Activated CD4-positive, CD25-positive, alpha-beta regulatory T cell (primary cell): ENCODE measurements around the gene GOLGA8M.
"Not testable (repeated sequence)": the region's sequence is repeated elsewhere in the genome, so short reads cannot be mapped to it uniquely, and the experiment has no call there.

Experiments
- DNase-seq, 4 experiments: peaks; one replicate each; lab custom pipeline; 2025; lab: John Stamatoyannopoulos, UW

GOLGA8M gene, protein sequence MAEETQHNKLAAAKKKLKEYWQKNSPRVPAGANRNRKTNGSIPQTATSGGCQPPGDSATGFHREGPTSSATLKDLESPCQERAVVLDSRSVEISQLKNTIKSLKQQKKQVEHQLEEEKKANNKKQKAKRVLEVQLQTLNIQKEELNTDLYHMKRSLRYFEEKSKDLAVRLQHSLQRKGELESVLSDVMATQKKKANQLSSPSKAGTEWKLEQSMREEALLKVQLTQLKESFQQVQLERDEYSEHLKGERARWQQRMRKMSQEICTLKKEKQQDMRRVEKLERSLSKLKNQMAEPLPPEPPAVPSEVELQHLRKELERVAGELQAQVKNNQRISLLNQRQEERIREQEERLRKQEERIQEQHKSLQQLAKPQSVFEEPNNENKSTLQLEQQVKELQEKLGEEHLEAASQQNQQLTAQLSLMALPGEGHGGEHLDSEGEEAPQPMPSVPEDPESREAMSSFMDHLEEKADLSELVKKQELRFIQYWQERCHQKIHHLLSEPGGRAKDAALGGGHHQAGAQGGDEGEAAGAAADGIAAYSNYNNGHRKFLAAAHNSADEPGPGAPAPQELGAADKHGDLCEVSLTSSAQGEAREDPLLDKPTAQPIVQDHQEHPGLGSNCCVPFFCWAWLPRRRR

GRCh38 chr15:28712270-28712669 lies at the start of gene GOLGA8M:
Gene GOLGA8M, minus strand, starts transcription at chr15:28712421. Its CDS starts 98 bp downstream, at chr15:28712323.
- DNase-seq = not testable (repeated sequence)

- DNase-seq = not testable (repeated sequence)
Observed at GRCh38 chr15:28742890-28743289, 30.7 kb upstream of the GOLGA8M start.

DNA sequence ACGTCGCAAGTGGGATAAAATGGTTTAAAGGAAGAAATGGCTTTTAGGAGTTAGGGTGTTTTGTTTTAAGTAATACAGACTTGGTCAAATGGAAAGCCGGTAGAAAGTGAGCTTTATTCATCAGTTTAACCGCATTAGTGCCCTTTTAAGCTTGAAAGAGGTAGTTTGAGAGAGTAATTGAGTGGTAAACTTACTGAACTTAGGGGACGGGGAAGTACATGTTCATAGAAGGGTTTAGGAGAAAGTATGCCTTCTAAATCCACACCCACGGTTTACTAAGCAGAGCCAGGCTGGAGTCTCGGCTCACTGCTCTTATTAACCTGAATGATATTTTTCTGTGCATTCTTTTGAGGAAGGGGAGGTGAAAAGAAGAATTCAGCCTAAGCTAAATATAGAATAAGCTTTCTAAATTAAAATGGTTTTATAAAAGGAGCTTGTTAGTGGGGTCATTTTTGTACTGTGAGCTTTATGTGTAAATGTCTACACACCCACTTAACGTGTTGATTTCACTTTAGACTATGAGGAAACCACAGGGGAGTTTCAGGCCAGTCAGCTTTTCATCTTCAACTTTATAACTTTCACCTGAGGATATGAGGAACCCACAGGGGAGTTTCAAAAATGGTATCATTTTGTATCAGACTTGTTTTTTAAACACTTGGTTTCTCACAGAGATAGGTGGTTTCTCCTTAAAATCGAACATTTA lies 26.5 kb upstream of the GOLGA8M start:
- not testable (repeated sequence) for DNase-seq

DNA sequence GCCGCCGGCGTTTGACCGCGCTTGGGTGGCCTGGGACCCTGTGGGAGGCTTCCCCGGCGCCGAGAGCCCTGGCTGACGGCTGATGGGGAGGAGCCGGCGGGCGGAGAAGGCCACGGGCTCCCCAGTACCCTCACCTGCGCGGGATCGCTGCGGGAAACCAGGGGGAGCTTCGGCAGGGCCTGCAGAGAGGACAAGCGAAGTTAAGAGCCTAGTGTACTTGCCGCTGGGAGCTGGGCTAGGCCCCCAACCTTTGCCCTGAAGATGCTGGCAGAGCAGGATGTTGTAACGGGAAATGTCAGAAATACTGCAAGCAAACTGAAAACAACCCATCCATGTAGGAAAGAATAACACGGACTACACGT lies 26.0 kb upstream of the GOLGA8M start:
- DNase-seq = not testable (repeated sequence)

DNA sequence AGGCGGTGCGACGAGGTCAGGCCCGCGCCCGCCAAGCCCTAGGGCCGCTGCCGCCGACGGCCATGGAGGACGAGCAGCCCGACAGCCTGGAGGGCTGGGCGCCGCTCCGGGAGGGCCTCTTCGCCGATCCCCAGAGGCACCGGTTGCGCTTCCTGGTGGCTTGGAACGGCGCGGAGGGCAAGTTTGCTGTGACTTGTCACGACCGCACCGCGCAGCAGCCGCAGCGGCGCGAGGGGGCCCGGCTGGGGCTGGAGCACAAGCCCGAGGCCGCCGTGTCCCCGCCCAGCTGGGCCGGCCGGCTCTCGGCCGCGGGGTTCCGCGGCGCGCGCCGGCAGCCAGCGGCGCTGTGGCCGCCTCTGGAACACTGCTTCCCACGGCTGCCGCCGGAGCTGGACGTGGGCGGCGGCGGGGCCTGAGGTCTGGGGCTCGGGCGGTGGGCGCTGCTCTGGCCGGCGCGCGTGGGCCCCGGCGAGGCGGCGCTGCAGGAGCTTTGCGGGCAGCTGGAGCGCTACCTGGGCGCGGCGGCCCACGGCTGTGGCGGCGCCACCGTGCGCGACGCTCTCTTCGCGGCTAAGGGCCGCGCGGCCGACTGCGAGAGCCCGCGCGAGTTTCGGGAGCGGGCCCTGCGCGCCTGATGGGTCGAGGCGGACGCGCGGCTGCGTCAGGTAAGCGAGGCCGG lies 25.4 kb upstream of the GOLGA8M start:
- DNase-seq = peak in 2 of 4 experiments; percentile 14 to 26

GRCh38 chr15:28728061-28728460 lies 15.8 kb upstream of the GOLGA8M start:
- not testable (repeated sequence) for DNase-seq

DNA sequence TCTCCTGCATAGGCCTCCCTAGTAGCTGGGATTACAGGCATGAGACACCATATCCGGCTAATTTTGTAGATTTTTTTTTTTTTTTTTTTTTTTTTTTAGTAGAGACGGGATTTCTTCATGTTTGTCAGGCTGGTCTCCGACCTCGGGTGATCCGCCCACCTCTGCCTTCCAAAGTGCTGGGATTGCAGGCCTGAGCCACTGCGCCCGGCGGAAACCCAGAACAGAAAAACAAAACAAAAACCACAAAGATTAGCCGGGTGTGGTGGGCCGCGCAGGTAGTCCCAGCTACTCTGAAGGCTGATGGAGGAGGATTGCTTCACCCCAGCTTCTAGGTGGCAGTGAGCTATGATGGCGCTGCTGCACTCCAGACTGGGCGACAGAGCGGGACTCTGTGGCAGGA lies 14.8 kb upstream of the GOLGA8M start:
- DNase-seq = not testable (repeated sequence)

GRCh38 chr15:28726102-28726501 lies 13.9 kb upstream of the GOLGA8M start:
- DNase-seq = no peak

DNA sequence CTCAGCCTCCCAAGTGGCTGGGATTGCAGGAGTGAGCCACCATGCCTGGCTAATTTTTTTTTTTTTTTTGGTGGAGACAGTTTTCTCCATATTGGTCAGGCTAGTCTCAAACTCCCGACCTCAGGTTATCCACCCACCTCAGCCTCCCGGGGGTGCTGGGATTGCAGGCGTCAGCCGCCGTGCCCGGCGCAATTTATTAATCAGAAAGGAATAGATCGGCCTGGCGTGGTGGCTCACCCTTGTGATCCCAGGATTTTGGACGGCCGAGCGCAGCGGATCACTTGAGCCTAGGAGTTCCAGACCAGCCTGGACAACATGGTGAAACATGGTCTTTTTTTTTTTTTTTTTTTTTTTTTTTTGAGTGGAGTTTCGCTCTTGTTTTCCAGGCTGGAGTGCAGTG lies 13.3 kb upstream of the GOLGA8M start:
- DNase-seq = no peak

DNA sequence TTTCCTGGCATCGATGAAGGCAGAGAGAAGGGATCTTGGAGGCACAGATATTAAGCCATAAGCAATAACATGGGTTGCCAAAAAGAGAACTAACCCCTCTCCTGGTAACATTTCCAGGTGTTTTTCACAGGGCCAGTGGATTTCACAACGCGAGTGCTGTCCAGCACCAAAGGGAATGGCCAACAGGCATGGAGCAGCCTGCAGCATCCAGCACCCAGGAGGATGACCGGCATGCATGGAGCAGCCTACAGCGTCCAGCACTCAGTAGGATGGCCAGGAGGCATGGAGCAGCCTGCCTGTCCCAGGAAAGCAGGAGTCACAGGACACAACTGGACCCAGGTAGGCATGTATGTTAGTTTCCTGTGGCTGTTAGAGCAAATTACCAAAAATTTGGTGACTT lies 11.8 kb upstream of the GOLGA8M start:
- DNase-seq = not testable (repeated sequence)

GRCh38 chr15:28719626-28720025 lies 7.4 kb upstream of the GOLGA8M start:
- DNase-seq = not testable (repeated sequence)

DNA sequence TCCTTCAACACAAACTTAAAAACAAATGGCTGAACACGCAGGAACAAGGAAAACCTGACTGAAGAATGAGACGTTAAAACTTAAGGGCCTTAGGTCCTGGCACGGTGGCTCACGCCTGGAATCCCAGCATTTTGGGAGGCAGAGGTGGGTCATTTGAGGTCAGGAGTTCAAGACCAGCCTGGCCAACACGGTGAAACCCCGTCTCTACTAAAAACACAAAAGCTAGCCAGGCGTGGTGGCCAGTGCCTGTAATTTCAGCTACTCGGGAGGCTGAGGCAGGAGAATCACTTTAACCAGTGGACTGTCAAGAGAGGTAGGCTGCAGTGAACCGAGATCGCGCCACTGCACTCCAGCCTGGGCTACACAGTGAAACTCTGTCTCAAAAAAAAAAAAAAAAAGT lies 6.4 kb upstream of the GOLGA8M start:
- not testable (repeated sequence) for DNase-seq

GRCh38 chr15:28714176-28714575 lies 2.0 kb upstream of the GOLGA8M start:
- DNase-seq = not testable (repeated sequence)

DNA sequence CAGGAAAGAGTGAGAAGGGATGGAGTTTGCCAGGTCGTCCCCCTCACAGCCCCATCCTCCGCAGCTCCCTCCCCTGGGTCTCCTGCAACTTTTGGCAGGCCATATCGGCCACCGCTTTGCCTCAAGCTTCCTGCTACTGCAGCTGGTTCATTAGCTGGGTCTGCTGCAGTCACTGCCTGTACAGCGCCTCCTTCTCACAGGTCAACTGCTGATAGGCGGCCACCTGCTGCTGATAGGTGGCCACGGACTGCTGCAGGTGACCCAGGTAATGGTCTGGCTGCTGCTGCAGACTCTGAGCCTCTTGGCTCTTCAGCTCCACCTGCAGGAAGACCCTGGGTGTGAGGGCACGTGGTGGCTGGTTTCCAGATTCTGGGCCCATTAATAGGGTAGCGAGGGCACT lies 8.3 kb downstream of the GOLGA8M start:
- not testable (repeated sequence) for DNase-seq

- DNase-seq = not testable (repeated sequence)
Observed at GRCh38 chr15:28702427-28702826, 9.8 kb downstream of the GOLGA8M start.

GRCh38 chr15:28694006-28694751 lies 18.0 kb downstream of the GOLGA8M start:
- DNase-seq = not testable (repeated sequence)

GRCh38 chr15:28693021-28693420 lies 19.2 kb downstream of the GOLGA8M start:
- DNase-seq = not testable (repeated sequence)

- DNase-seq = not testable (repeated sequence)
Observed at GRCh38 chr15:28673533-28673932, 38.7 kb downstream of the GOLGA8M start.

DNA sequence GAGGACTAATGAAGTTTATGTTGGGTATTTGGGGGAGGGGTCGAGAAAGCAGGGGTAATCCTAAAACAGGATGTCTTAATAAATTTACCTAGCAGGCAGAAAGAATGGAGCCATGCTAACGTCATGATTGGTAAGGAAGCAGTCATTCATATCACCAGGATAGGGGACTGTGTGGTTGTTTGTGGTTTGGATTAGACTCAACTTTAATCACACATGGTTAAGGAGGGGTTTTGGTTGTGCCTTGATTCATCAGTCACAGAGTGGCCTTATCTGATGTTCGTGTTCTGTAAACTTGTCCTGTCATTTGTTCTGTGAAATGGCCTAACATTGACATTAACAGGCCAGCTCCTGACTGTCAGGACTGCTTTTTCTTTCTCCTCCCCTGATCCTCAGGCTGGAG lies 40.1 kb downstream of the GOLGA8M start:
- DNase-seq = not testable (repeated sequence)

DNA sequence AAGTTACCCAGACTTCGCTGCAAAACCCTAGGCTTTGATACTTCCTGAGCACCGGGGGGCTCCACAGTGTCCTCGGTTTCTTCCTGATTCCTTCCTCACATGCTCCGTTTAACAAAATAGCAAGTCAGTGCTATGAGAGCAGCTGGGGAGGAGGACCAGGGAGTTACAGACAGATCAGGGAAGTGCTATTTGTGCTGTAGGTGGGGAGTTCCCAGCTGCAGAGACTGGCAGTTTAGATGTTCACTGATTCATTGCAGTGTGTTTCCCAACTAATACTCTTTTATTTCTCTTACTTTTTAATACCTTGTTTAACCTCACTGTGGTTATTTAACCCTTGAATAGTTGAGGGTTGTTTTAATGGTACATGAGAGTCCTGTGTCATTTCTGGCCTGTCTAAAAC lies 45.8 kb downstream of the GOLGA8M start:
- DNase-seq = not testable (repeated sequence)

DNA sequence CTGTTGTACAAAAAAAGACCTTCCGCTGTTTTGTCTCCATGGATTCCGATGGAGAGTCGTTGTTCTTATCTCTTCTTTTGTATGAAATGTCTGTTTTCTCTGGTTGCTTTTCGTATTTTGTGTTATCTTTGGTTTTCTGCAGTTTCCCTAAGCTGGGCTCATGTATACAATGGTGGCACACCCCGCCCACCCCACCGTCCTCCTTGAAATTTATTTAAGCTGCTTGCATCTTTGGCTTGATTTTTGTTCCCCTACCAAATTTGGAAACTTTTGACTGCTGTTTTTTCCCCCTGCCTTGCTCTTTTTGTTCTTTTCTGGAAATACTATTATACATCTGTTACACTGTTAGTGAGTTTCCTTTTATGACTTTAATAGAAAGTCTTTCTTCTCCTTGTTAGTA lies 47.6 kb downstream of the GOLGA8M start:
- DNase-seq = not testable (repeated sequence)
